GM18907 (cell line): ENCODE measurements around the gene ILDR1.
"Not testable (repeated sequence)": the region's sequence is repeated elsewhere in the genome, so short reads cannot be mapped to it uniquely, and the experiment has no call there.

Source experiments
- ATAC-seq: cut with Tn5 transposase; IDR thresholded peaks from one replicate; pipeline ENCODE4 v1.9.1; 2021; ENCODE audit warnings: mild to moderate bottlenecking, moderate library complexity; ENCODE audit not compliant: unreplicated experiment

The ILDR1 gene

GRCh38 chr3:121956363-121956762 is 65.7 kb downstream of the ILDR1 start:
- no peak for ATAC-seq

DNA sequence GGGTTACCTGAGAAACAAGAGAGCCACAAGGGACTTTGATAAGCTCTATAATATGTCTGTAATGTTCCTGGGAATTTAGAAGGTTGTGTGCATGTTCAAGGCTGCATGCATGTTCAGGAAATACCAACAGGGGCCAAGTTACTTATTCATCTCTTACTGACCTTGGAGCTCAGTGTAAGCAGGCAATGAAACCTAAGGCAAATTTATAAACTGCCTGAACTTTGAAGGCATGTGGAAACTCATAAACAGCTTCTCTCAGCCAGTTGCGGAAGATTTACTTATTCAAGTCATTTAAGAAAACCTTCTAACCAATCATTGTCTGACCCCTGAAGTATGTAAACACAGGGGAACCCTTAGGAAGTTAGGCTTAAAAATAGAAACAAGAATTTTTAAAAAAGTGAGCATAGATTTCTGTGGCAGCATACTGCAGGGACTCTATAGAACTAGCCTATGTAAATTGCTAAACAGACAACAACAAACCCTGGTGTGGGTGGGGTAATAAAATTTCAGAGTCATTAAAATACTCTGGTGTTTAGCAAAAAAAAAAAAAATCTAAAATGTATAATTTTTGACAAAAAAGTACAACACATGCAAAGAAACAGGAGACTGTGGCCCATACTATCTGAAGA is 70.6 kb downstream of the ILDR1 start:
- no peak for ATAC-seq

DNA sequence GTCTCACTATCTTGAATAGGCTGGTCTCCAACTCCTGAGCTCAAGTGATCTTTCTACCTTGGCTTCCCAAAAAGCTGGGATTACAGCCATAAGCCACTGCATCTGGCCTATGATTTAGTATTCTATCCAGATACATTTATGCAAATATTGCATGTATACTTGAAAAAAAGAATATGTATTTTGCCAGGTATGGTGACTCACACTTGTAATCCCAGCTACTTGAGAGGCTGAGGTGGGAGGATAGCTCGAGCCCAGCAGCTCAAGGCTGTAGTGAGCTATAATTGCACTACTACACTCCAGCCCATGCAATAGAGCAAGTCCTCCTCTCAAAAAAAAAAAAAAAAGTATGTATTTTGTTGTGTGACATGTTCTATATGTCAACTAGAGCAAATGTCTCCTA is 73.4 kb downstream of the ILDR1 start:
- no peak for ATAC-seq

DNA sequence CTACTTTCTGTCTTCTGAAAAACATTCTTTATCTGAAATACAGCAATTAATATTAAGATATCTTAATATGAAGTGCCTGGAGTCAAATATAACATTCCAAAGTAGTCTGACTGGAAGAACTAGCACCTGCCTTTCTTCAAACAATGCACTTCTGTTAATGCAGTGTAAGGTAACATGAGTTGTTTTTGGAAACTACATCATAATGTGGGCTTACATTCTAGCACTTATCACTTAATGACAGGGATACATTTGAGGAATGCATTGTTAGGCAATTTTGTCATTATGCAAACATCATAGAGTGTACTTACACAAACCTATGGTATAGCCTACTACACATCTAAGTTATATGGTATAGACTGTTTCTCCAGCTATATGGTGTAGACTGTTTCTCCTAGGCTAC is 78.6 kb downstream of the ILDR1 start:
- ATAC-seq: no peak

DNA sequence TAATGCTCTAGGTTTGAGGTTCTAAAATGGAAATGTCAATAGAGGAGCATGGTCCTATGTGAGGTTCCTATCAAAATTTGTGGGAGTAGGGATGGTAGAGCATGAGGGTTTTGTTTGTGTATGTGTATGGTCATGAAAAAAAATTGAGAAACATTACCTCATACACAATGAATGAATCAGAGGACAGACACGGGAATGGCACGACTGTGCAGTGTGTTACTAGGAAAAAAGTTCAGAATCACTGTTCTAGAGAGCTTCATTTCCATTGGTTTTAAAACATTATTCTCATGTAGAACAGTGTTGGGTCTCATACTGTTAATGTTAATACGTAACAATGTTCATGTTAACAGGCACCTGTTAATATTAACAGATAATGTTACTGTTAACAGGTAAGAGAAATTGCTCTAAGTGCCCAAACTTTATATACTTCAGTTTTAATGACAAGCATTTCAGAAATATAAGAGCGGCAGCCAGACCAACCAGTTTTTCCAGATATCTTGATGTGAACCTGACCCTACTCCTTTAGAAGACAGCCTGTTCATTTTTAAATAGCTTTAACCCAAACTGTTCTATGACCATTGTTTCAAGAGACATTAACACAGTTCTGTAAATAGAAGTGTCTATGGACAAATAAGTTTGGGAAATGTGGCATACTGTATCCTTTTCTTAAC is 79.8 kb downstream of the ILDR1 start:
- ATAC-seq: no peak

- ATAC-seq: no peak
These were observed 80.5 kb downstream of the ILDR1 start for GRCh38 chr3:121941592-121941991.

DNA sequence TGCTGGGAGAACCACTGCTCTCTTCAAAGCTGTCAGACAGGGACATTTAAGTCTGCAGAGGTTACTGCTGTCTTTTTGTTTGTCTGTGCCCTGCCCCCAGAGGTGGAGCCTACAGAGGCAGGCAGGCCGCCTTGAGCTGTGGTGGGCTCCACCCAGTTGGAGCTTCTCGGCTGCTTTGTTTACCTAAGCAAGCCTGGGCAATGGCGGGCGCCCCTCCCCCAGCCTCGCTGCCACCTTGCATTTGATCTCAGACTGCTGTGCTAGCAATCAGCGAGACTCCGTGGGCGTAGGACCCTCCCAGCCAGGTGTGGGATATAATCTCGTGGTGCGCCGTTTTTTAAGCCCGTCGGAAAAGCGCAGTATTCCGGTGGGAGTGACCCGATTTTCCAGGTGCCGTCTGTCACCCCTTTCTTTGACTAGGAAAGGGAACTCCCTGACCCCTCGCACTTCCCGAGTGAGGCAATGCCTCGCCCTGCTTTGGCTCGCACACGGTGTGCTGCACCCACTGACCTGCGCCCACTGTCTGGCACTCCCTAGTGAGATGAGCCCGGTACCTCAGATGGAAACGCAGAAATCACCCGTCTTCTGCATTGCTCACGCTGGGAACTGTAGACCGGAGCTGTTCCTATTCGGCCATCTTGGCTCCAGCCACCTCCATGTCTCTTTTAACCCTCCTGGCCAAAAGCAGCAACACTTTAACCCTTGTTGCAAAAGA is 83.7 kb downstream of the ILDR1 start:
- not testable (repeated sequence) for ATAC-seq
